Chondrocyte (in vitro differentiated cells): ENCODE results near the gene GDPGP1. TPM values are rescaled to one million over a fixed set of nuclear protein-coding genes. Genes with fewer than 3 reads are reported as not detected.

ENCODE experiments used
- DNase-seq: peaks from one replicate; pipeline ENCODE4 v3.0.0; 2021; ENCODE audit warnings: mixed read lengths, low spot score
- H3K27ac Mint-ChIP-seq: one replicate; pipeline ENCODE4 v1.8.0; 2021; ENCODE audit warnings: mild to moderate bottlenecking, moderate library complexity, mixed read lengths; ENCODE audit not compliant: unreplicated experiment
- H3K27me3 Mint-ChIP-seq: 2 replicates; pipeline ENCODE4 v1.8.0; 2021; ENCODE audit warnings: low read depth, mixed read lengths
- H3K36me3 Mint-ChIP-seq: 2 replicates; pipeline ENCODE4 v1.8.0; 2021; ENCODE audit warnings: low read depth, mixed read lengths
- H3K4me1 Mint-ChIP-seq: 2 replicates; pipeline ENCODE4 v1.8.0; 2021; ENCODE audit warnings: low read depth, mild to moderate bottlenecking, mixed read lengths
- H3K4me3 Mint-ChIP-seq: one replicate; pipeline ENCODE4 v1.8.0; 2021; ENCODE audit warnings: mild to moderate bottlenecking, moderate library complexity, mixed read lengths; ENCODE audit not compliant: unreplicated experiment
- H3K9me3 Mint-ChIP-seq: 2 replicates; pipeline ENCODE4 v1.8.0; 2021; ENCODE audit warnings: low read depth, mixed read lengths
- CTCF ChIP-seq: fragments of 200-600 bp; sonication (generic); IDR thresholded peaks from 2 replicates; pipeline ENCODE4 v1.5.0; 2021; ENCODE audit warnings: antibody characterized with exemption, mild to moderate bottlenecking, moderate library complexity
- total RNA-seq: library from RNA; stranded (reverse); gene quantifications from 3 replicates; pipeline ENCODE4 v1.2.1, GENCODE V29; 2021

Gene GDPGP1
- total RNA-seq, 1 donor from 2014 or later = 5.8 TPM

GRCh38 chr15:90262426-90262825 lies 28.4 kb downstream of the GDPGP1 start:
- Mint-ChIP-seq H3K36me3 (no peaks in the 10 kb centered on the region), H3K27me3 (no peaks in the 10 kb centered on the region), H3K4me3 (no peak overlapping the region), H3K27ac (no peak overlapping the region), H3K4me1 (peaks cover 20% of the 10 kb centered on the region), H3K9me3 (no peaks in the 10 kb centered on the region)
- TF ChIP-seq CTCF = no peak
- DNase-seq = peak; percentile 15

GRCh38 chr15:90264671-90265070 lies 30.7 kb downstream of the GDPGP1 start:
- H3K9me3 Mint-ChIP-seq = no peaks in the 10 kb centered on the region
- H3K4me3 Mint-ChIP-seq = peak overlapping the region; percentile 94
- H3K27me3 Mint-ChIP-seq = no peaks in the 10 kb centered on the region
- peaks cover 6% of the 10 kb centered on the region for H3K36me3 Mint-ChIP-seq
- DNase-seq = no peak
- peak overlapping the region; percentile 96 for H3K27ac Mint-ChIP-seq
- H3K4me1 Mint-ChIP-seq = peaks cover 36% of the 10 kb centered on the region
- no peak for TF ChIP-seq CTCF

GRCh38 chr15:90265271-90266060 lies 31.5 kb downstream of the GDPGP1 start, which contains the start of gene NGRN:
TSS of gene NGRN (plus strand) at chr15:90265672. CDS start at chr15:90265713, 41 bp downstream.
- peaks cover 44% of the 10 kb centered on the region for H3K4me1 Mint-ChIP-seq

DNA sequence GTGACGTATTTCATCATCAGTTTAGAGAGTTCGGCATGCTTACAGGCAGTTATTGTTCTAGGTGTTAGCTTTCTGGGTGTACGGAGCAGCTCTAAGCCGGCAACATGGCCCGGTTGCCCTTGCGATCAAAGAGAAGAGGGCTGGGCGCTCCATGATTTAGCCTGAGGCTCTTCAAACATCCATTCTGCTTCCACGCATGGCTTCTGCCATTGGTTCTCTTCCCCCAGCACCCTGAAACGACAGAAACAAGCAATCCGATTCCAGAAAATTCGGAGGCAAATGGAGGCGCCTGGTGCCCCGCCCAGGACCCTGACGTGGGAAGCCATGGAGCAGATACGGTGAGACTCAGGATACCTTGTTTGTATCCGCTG lies 32.0 kb downstream of the GDPGP1 start:
- peaks cover 46% of the 10 kb centered on the region for H3K4me1 Mint-ChIP-seq
- no peak for DNase-seq
- H3K27me3 Mint-ChIP-seq = no peaks in the 10 kb centered on the region
- H3K4me3 Mint-ChIP-seq = peak overlapping the region; percentile 94
- TF ChIP-seq CTCF = no peak
- H3K27ac Mint-ChIP-seq = peak overlapping the region; percentile 96
- H3K36me3 Mint-ChIP-seq = peaks cover 11% of the 10 kb centered on the region
- no peaks in the 10 kb centered on the region for H3K9me3 Mint-ChIP-seq

More at GRCh38 chr15:90265271-90266060, 31.5 kb downstream of the GDPGP1 start, which contains the start of gene NGRN:
- TF ChIP-seq CTCF = no peak
- H3K9me3 Mint-ChIP-seq = no peaks in the 10 kb centered on the region
- H3K4me3 Mint-ChIP-seq = peak within 1 kb of the TSS; percentile 94
- H3K36me3 Mint-ChIP-seq = peaks cover 11% of the 10 kb centered on the region
- peak; percentile 96 for DNase-seq
- H3K27me3 Mint-ChIP-seq = no peaks in the 10 kb centered on the region
- peak within 1 kb of the TSS; percentile 96 for H3K27ac Mint-ChIP-seq

DNA sequence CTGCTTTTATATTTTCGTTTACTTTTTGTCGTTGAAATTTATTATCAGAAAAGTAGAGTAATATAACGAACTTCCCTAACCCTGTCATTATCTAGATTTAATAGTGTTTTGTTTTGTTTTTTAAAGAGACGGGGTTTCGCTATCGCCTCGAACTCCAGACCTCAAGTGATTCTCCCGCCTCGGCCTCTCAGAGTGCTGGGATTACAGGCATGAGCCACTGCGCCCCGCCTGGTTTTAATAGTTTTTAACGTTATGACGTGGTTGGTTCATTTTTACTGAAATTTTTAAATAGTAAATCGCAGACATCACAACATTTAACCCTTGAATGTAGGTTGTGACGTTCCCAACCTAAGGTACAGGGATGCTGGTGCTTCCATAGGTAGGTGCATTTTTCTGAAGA lies 32.5 kb downstream of the GDPGP1 start:
- peaks cover 13% of the 10 kb centered on the region for H3K36me3 Mint-ChIP-seq
- DNase-seq = no peak
- H3K27ac Mint-ChIP-seq = peak overlapping the region; percentile 96
- peak; percentile 13 for TF ChIP-seq CTCF
- H3K27me3 Mint-ChIP-seq = no peaks in the 10 kb centered on the region
- H3K4me1 Mint-ChIP-seq = peaks cover 46% of the 10 kb centered on the region
- H3K4me3 Mint-ChIP-seq = peak overlapping the region; percentile 94
- H3K9me3 Mint-ChIP-seq = no peaks in the 10 kb centered on the region
